GM21526 (cell line): ENCODE results near the gene CEP131.
"Not testable (repeated sequence)": the region's sequence is repeated elsewhere in the genome, so short reads cannot be mapped to it uniquely, and the experiment has no call there.

Experiments used
- ATAC-seq: cut with Tn5 transposase; IDR thresholded peaks from one replicate; pipeline ENCODE4 v1.9.1; 2021; ENCODE audit warnings: moderate library complexity; ENCODE audit not compliant: unreplicated experiment, low FRiP score

CEP131 gene

GRCh38 chr17:81228834-81229665 lies 6.3 kb upstream of the CEP131 start:
- no peak for ATAC-seq

DNA sequence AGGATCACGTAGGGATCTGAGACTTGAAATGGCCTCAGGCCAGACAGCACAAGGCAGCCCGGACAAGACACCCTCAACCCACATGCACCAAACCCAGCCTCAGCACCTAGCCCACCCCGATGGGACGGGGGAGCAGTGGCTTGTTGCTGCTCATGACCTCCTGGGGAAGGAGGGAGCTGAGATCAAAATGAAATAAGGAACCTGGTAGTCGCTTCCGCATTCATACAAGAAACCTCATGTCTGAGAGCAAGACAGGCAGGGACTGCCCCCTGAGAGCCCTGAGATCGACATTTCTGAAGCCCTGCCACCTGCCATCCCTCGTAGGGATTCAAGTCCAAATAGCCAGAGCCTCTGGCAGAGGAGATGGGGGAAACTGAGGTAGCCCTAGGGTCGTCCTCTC lies 5.7 kb upstream of the CEP131 start:
- no peak for ATAC-seq

GRCh38 chr17:81227630-81228029 lies 4.9 kb upstream of the CEP131 start:
- not testable (repeated sequence) for ATAC-seq

GRCh38 chr17:81223762-81224130 lies 981 bp upstream of the CEP131 start:
- no peak for ATAC-seq

- ATAC-seq = peak; percentile 9
Measured at GRCh38 chr17:81222620-81222905, 202 bp downstream of the CEP131 start.

- no peak for ATAC-seq
Measured at GRCh38 chr17:81221842-81222619, 734 bp downstream of the CEP131 start.

- ATAC-seq = no peak
Measured at GRCh38 chr17:81221371-81221841, 1.4 kb downstream of the CEP131 start.

DNA sequence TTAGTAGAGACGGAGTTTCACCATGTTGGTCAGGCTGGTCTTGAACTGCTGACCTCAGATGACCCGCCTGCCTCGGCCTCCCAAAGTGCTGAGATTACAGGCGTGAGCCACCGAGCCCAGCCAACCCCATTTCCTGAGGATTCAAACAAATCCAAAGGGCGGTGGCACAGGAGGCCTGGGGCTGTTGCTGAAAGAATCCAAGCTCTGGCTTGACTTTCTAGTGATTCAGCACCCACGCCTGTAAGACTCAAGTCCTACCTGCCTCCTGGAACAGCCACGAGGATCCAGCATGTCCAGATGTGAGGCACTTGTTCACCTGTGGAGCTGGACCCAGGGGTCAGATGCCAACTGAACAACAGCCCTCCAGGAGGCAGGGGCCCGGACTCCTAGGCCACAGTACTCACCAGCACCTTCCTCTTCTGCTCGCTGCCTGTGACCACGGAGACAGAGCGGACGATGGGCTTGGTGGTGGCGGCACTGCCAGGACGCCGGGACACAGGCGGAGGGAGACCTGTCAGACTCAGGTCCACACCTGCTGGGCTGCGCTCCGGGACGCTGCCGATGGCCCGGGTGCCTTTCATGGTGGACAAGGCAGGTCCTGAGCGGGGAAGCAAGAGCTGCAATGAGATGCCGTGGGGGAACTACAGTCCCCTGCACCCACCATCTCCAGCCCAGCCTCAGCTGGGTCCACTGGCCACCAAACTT lies 3.1 kb downstream of the CEP131 start:
- no peak for ATAC-seq

- no peak for ATAC-seq
Measured at GRCh38 chr17:81218991-81219390, 3.8 kb downstream of the CEP131 start.

DNA sequence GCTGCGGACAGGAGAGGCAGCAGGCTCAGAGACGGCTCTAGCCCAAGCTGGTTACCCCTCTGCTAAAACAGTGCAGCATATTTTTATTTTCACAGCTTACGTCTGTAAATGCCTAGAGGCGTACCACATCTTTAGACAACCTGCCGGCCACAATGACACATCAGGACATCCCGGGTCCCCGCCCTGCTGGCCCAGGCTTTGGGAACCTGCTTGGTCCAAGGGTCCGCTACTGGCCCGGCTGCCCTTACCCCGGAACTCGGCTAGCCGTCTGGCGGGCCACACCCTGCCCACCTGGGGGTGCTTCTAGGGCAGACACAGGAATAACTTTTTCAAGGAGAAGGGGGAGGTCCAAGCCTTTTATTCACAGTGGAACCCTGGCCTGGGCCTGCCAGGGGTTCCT lies 4.3 kb downstream of the CEP131 start:
- ATAC-seq = no peak

- no peak for ATAC-seq
Measured at GRCh38 chr17:81217491-81217890, 5.3 kb downstream of the CEP131 start.

DNA sequence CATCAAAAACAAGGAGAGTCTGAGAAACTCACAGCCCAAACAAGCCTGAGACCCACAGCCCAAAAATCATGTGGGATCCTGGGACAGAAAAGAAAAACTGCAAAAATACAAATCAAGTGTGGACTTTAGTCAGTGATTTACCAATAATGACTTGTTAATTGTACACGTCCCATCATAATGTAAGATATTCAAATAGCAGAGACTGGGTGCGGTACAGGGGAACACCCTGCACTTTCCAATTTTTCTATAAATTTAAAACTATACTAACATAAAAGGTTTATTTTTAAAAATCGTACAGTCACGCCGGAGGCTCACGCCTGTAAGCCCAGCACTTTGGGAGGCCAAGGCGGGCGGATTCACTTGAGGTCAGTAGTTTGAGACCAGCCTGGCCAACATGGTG lies 8.8 kb downstream of the CEP131 start:
- no peak for ATAC-seq

DNA sequence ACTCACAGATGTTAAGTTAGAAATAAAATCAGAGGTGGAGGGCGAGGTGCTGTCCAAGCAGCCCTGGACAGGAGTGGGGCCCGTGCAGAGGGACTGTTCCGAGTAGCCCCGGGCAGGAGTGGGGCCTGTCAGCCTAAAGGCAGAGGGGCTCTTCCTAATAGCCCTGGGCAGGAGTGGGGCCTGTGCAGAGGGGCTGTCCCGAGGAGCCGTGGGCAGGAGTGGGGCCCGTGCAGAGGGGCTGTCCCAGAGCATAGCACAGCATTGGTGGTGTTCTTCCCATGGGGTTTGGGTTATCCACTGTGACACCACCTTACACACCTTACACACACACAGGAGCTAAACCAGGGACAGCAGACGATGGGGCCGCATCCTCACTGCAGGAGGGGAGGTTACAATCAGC lies 10.4 kb downstream of the CEP131 start:
- no peak for ATAC-seq

- ATAC-seq = no peak
Measured at GRCh38 chr17:81210868-81211267, 11.9 kb downstream of the CEP131 start.

DNA sequence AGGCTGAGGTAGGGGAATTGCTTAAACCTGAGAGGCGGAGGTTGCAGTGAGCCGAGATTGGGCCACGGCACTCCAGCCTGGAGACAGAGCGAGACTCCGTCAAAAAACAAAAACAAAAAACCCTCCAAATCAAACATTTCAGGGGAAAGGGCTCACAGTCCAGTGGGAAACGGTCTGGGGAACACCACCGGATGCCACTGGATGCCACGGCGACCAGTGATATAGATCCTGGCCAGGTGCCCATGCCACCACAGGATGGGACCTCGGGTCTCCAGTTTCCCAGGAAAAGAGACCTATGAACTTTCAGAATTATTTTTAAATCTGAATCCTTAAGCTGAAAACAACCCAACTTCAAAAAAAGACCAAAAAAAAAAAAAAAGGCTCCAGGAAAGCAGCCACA lies 12.3 kb downstream of the CEP131 start:
- ATAC-seq = no peak

DNA sequence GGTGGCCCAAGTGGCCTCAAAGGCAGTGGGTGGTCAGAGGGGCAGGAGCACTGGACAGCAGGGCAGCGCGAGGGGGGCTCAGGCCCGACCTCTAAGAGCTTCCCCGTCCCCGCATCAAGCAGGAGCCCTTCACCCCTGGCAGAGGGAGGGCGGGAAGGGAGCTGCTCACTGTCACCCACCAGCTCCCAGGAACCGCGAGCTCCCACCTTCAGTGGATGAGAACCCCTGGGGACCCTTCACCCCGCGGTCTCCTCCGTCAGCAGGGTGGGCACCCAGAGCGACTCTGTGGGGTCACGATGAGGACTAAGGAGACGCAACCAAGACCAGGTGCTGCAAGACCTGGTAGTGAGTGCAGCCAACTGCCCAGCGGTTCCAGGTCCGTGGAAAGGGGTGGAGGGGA lies 13.6 kb downstream of the CEP131 start:
- no peak for ATAC-seq

GRCh38 chr17:81208651-81209050 lies 14.1 kb downstream of the CEP131 start:
- ATAC-seq = no peak

DNA sequence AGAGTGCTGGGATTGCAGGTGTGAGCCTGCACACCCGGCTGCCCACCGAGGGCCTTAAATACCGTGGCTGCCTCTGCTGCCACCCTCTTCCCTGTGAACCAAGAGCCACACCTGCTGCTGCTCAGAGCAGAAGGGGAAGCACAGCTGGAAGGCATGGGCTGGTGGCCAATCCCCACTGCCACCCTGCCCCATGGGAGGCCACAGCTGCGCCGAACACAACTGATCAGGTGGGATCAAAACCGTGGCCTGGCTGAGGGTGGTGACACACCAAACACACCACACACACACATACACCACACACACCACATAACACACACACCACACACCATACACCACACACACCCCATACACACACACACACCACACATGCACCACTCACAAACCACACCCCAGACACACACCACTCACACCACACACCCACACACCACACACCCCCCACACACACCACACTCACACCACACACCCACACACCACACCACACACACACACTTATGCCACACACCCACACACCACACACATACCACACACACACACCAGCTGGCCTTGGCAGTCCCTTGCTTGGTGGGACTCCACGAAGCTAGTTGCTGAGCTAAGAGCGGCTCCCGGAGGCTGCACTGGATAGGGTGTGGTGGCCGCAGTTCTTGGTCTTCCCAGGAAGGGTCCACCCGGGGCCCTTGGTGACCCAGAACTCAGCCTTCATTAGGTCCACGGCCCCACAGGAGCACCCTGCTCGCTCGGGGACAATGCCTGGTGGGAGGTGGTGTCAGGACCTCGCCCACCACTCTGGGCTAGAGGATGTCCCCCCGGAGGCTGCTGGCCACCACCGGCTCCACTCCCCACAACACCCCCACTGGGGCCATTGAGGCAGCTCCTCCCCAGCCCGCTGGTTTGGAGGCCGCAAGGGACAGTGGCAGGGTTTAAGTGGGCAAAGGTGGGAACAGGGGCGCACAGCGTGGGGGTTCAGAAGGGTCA lies 14.9 kb downstream of the CEP131 start:
- no peak for ATAC-seq

DNA sequence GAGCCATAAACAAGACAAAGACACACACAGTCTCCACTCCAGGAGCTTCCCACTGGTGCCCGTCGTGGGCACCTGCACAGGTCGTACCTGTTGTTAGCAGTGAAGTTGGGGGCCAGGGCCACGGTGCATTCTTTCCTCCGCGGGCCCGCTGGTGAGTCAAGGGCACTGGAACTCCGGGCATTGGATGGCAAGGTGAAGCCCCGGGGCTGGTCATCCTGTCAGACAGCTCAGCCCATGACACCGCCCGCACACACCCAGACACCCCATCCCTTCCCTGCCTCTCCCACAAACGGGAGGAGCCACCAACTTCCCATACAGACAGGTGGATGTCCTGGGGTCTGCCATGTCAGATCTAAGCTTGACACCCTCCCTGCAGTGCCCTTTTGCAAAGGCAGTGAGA lies 16.1 kb downstream of the CEP131 start:
- no peak for ATAC-seq

- ATAC-seq = no peak
Measured at GRCh38 chr17:81206166-81206565, 16.6 kb downstream of the CEP131 start.
